ENCODE data around the gene OSR1.

DNA sequence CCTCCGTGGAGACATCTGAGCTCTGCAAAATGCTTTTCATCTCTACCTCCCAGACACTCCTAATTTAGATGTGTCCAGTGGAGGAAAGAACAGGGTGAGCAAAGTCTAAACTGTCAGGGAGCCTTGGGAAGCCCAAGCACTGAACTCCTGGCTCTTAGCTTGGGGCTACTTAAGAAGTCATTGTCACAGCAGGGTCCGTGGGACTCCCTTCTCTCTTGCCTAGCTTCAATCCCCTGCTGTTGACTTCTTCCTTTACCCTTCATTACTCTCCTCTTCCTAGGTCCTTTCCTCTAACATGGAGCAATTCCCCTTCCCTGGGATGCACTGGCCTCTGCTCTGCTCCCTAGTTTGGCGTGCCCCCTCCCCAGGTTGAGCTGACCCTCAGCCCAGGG, 3.4 kb downstream of the OSR1 start:
- TF ChIP-seq, protein P1, sequence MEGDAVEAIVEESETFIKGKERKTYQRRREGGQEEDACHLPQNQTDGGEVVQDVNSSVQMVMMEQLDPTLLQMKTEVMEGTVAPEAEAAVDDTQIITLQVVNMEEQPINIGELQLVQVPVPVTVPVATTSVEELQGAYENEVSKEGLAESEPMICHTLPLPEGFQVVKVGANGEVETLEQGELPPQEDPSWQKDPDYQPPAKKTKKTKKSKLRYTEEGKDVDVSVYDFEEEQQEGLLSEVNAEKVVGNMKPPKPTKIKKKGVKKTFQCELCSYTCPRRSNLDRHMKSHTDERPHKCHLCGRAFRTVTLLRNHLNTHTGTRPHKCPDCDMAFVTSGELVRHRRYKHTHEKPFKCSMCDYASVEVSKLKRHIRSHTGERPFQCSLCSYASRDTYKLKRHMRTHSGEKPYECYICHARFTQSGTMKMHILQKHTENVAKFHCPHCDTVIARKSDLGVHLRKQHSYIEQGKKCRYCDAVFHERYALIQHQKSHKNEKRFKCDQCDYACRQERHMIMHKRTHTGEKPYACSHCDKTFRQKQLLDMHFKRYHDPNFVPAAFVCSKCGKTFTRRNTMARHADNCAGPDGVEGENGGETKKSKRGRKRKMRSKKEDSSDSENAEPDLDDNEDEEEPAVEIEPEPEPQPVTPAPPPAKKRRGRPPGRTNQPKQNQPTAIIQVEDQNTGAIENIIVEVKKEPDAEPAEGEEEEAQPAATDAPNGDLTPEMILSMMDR (IDR thresholded peaks at IDR 0.05) = no peak
- no peak for TF ChIP-seq POLR2A (IDR thresholded peaks at IDR 0.05)
